Measurements from ENCODE around the gene SLC27A6.
"Not testable (repeated sequence)": the region's sequence is repeated elsewhere in the genome, so short reads cannot be mapped to it uniquely, and the experiment has no call there.

The SLC27A6 gene

DNA sequence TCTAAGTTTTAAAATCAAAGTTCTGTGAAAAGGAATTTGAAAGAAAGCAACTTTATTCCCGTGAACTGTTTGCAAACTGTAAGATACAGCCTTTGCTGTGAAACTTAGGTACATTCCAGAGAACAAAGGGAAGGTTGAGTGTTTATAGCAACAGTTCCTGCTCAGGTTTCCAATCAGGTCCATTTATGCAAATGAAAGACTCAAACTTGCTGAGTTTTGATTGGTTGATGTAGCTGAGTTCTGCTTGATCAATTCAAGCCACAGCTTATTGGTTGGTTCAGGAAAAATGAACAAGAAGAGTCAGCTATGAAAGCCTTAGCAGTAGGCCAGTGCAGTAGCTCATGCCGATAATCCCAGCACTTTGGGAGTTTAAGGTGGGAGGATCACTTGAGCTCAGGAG lies 37.9 kb downstream of the SLC27A6 start:
- DNase-seq, result no peak

DNA sequence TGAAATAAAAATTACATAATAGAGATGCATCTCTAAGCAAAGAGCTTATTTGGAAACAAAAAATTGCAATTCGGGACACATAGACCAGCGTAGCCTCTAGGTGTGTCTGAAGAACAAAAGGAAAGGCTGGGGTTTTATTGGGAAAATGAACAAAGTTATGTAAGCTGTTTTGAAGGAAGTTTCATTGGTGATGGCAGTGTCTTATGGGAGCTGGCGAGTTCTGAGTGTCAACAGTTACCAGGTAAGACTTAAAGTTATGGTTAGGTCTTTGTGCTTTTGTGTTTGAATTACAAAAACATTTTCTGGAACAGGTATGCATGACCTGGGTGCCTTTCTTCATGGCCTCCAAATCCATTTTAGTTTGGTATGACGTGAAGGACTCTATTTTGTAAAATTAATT lies 48.9 kb downstream of the SLC27A6 start:
- no peak for DNase-seq

DNA sequence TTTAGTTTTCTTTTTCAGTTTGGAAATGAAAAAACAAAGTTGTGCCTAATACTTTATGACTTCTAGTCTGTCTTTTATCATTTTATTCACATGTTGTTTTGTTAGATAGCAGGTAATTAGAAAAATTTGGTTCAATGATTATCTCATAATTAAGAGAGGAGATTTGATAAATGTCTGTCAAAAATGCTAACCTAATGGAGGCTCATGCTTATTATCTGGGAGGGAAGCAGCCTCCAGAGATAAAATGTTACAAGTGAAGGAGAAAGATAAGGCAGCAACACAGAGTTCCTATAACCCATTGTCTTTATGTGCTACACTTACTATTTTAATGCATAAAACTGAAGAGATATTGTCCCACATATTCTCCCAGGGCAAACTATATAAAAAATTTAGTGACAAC lies 53.5 kb downstream of the SLC27A6 start:
- no peak for DNase-seq

- DNase-seq, result no peak
These were observed 54.2 kb downstream of the SLC27A6 start for GRCh38 chr5:129019401-129019908.

DNA sequence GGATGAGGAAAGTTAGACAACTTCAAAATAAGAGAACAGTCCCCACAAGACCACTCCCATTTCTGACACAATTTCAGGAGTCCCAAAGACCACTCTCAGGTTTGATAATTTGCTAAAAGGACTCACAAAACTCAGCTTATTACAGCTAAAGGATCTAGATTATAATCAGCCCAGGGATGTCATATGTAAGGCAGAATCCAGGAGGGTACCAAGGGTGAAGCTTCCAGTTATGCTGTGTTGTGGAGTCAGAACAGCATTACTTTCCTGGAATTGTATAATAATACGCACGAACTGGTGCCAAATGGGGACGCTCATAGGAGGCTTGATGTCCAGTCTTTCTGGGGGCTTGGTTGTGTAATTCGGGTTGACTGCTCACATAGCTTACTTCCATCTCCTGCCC lies 55.4 kb downstream of the SLC27A6 start:
- DNase-seq, result no peak

GRCh38 chr5:129021744-129022143 lies 56.5 kb downstream of the SLC27A6 start:
- no peak for DNase-seq

DNA sequence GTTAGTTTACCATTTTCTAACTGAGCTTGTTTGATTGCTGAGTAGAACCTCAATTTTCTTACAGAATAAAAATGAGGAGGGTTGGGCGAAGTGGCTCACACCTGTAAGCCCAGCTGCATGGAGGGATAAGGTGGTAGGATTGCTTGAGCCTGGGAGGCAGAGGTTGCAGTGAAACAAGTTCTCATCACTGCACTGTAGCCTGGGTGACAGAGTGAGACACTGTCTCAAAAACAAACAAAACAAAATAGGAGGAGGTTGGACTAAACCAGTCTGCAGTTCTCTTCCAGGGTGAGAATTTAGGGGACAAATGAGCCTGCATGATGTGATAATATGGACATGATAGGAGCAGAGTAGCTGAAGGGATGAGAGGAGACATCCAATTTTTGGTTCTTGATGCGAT lies 57.3 kb downstream of the SLC27A6 start:
- DNase-seq, result no peak

GRCh38 chr5:129027260-129027659 lies 62.0 kb downstream of the SLC27A6 start:
- DNase-seq, result no peak

DNA sequence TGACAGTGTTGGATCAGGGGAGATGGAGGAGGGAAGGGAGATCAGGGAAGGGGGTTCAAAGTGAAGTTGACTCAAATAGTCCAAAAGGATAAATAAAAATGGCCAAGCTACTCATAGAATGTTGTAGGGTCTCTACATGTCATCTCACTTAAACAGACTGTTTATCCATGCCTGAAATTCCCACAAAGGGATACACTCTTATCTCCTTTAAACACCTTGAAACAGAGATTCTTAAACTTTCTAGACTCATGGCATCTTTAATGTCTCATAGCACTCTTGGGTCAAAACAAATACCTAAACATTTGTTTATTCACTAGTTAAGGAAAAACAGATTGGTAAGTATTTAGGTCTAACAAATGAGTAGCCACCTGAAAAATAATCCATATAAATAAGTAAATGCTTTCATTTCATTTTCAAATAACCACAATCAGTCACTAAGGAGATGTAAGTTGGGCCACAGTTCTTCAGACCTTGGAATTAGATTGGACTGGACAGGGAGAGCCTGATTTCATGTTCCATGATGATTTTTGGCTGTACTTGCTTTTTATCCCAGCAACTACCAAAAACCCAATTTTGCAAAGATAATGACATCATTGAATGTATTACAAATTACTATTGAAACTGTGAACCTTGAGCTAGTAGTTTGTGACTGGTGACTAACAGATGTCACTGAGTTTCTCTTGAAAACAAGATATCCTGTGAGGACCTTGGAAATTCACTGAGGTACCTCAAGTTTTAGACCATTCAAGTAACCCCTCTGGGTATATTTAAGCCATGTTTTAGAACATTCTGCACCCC lies 66.8 kb downstream of the SLC27A6 start:
- no peak for DNase-seq

- not testable (repeated sequence) for DNase-seq
These were observed 71.0 kb downstream of the SLC27A6 start for GRCh38 chr5:129036257-129036656.

GRCh38 chr5:129041196-129041881 lies 76.1 kb downstream of the SLC27A6 start:
- no peak for DNase-seq

GRCh38 chr5:129042306-129042705 lies 77.0 kb downstream of the SLC27A6 start:
- DNase-seq, result no peak

DNA sequence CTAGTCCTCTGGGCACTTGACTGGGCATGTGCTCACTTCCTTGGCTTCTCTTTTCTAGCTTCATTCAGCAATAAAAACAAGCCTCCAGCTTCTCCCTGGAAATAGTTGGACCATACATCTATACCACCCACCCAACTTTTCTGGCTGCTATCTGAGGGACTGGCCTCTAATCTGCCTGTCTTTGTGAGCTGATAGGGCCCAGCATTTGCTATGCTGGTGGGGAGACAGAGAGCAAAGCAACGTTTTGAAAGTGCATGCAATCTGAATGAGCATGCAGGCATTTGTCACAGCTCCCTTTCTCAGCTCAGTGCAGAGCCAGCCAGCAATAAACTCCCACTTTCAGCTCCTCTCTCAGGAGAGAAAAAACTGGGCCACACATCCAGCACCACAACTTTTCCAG lies 78.6 kb downstream of the SLC27A6 start:
- DNase-seq, result no peak

DNA sequence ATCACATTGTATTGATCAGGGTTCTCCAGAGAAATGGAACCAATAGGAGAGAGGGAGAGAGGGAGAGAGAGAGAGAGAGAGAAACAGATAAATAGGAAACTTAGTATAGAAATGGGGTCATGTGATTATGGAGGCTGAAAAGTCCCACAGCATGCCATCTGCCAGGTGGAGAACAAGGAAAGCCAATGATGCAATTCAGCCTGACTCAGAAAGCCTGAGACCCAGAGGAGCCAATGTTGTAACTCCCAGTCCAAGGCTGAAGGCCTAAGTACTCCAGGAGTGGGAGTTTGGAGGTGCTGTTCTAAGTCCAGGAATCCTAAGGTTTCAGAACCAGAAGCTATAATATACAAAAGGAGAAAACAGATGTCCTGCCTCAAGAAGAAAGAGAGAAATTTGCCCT lies 80.9 kb downstream of the SLC27A6 start:
- no peak for DNase-seq

DNA sequence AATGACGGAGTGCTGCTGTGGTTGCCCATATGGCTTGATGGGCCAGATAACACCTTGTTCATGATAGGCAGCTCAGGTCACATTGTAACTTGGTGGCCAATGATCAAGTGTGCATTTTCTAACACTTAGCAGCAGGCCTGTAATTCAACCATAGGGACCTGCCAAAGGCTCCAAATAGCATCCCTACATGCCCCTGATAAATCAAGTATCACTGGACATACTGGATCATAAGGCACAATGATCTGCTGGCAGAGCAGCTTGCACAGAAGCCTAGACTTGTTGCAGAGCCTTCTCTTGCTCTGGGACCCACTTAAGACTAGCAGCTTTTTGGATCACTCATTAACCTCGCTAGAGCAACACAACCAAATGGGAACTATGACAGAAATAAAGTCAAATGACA lies 83.2 kb downstream of the SLC27A6 start:
- DNase-seq, result no peak

DNA sequence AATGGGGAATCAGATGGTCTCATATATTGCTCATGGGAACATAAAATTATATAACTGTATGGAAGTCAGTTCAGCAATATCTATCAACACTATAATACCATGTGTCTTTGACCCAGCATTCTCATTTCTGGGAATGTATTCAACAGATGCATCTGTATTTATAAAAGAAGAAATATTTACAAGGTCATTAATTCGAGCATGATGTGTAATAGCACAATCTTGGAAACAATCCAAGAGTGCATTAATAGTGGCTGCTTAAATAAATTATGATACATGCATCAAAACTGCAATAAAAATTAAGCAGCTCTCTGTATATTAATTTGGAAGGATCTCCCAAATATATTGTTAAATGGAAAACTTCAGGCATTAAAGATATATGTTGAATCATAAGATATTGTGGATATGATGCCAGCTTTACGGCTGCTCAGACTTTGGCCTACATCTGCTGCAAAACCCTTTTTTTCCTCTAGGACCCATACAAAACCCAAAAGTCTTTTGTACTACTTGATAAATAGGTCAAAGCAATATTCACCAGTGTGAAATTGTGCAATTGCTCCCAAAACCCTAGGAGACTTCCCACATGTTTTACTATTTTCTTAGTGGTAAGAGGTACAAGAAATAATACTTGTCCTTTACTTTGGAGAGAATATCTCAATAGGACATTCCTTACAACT lies 84.0 kb downstream of the SLC27A6 start:
- DNase-seq, result no peak

GRCh38 chr5:129051283-129051682 lies 86.0 kb downstream of the SLC27A6 start:
- DNase-seq, result no peak

DNA sequence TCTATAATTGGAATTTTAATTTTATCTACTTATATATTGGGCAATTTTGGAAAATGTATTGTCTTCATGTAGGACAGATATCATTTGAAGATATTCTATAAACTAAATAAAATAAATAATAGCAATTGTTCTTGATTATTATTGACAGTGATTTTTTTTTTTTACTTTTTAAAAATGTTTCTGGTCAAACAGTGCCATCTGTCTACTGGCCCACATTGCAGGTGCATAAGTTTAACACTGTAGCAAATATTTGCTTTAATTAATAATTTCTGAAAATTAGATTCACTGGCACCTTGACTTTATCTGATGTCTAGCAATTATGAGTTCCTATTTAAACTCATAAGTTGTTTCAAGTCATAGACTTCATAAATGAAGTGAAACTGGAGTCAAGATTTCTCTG lies 88.2 kb downstream of the SLC27A6 start:
- DNase-seq, result no peak

DNA sequence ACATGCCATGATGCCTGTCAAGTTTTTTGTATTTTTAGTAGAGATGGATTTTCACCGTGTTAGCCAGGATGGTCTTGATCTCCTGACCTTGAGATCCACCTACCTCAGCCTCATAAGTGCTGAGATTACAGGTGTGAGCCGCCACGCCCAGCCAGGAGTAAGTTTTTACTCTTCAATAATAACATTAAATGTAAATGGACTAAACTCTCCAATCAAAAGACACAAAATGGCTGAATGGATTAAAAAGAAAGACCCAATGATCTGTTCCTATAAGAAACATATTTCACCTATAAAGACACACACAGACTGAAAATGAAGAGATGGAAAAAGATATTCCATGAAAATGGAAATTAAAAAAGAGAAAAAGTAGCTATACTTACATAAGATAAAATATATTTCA lies 92.0 kb downstream of the SLC27A6 start:
- DNase-seq, result no peak

DNA sequence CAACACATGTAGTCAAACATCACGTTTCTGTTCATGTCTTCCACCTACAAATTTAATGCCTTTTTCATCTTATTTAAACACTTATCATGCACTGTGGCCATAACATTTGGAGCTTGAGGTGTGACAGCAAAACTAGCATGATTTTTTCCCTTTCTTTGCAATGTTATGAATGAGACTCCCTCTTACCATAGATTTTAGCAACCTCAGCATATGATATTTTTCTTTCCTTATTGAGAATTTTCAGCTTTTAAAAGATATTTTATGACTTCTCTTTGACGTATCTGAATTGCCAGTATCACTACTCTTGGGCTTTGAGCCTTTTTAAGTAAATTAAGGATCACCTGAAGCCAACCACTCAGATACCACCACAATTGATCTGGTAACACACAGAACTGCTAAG lies 96.6 kb downstream of the SLC27A6 start:
- no peak for DNase-seq

- DNase-seq, result no peak
These were observed 98.3 kb downstream of the SLC27A6 start for GRCh38 chr5:129063483-129064113.

DNA sequence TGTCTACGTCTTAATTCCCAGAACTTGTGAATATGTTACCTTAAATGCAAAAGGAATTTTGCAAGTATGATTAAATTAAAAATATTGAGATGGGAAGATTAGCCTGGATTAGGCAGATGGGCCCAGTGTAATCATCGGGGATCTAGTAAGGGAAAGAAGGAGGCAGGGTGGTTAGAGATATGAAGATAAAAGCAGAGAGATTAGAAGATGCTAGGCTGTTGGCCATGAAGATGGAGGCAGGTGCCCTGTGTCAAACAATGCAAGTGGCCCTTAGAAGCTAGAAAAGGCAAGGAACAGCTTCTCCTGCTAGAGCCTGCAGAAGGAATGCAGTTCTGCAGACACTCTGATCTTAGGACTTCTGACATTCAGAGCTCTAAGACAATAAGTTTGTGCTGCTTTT lies 100.4 kb downstream of the SLC27A6 start:
- DNase-seq, result no peak

DNA sequence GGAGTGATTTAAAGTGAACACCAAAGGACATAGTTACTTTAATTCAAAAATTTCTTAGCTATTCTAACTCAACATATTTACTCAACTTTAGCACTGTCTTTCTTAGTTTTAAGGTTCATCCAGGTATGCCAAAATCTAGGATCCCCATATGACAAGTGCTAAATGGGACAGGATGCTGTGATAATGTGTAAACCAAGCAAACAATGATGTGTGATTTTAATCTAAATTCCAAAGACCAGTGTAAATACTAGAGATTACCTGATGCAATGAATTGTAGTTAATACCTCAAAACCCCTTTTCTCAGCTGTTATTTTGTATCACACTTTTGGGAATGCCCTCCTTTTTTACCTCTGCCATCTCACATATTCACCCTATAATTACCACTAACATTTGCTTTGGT lies 102.5 kb downstream of the SLC27A6 start:
- DNase-seq, result no peak

Data from suppressor macrophage treated with lipopolysaccharide for 1 hour (primary cell).